WTC11 (cell line): ENCODE data around the gene NAV3. TPM values are rescaled to one million over a fixed set of nuclear protein-coding genes. Genes with fewer than 3 reads are reported as not detected.

ENCODE experiments used
- ATAC-seq: fragments of 200-7000 bp; cut with Tn5 transposase; 2 replicates; pipeline ENCODE4 v1.10.0; 2021; ENCODE audit warnings: mild to moderate bottlenecking, moderate library complexity
- CTCF ChIA-PET: fragments of 300-600 bp; sonication (Branson Sonifier 250); formaldehyde crosslinking; loops from one replicate; lab custom pipeline; 2021; ENCODE audit warnings: antibody characterized with exemption; lab: Charles Lee
- POLR2A ChIA-PET: fragments of 350-600 bp; sonication (Branson Sonifier 250); formaldehyde crosslinking; loops from one replicate; lab custom pipeline; 2021; ENCODE audit warnings: antibody characterized with exemption; lab: Charles Lee
- DNase-seq: peaks from one replicate; pipeline ENCODE4 v3.0.0; 2021; ENCODE audit warnings: low spot score
- H3K27ac Mint-ChIP-seq: 2 replicates; pipeline ENCODE4 v1.8.0; 2021; ENCODE audit warnings: mixed read lengths
- H3K27me3 Mint-ChIP-seq: 2 replicates; pipeline ENCODE4 v1.8.0; 2021; ENCODE audit warnings: low read depth, mild to moderate bottlenecking, moderate library complexity, mixed read lengths
- H3K36me3 Mint-ChIP-seq: 2 replicates; pipeline ENCODE4 v1.8.0; 2021; ENCODE audit warnings: mixed read lengths
- H3K4me1 Mint-ChIP-seq: 2 replicates; pipeline ENCODE4 v1.8.0; 2022; ENCODE audit warnings: mixed read lengths
- H3K4me3 Mint-ChIP-seq: 2 replicates; pipeline ENCODE4 v1.8.0; 2021; ENCODE audit warnings: mild to moderate bottlenecking, moderate library complexity, mixed read lengths
- H3K9me3 Mint-ChIP-seq: 2 replicates; pipeline ENCODE4 v1.8.0; 2021; ENCODE audit warnings: mixed read lengths
- CREB1 ChIP-seq: sonication (generic); formaldehyde crosslinking; IDR thresholded peaks from 2 replicates; pipeline ENCODE4 v1.8.0; 2023; ENCODE audit warnings: mild to moderate bottlenecking, missing genetic modification reagents
- FOXJ3 ChIP-seq: sonication (generic); formaldehyde crosslinking; IDR thresholded peaks from 2 replicates; pipeline ENCODE4 v1.9.0; 2021; ENCODE audit warnings: missing genetic modification reagents, mild to moderate bottlenecking, borderline replicate concordance
- FOXK1 ChIP-seq: sonication (generic); formaldehyde crosslinking; IDR thresholded peaks from 2 replicates; pipeline ENCODE4 v1.8.0; 2022; ENCODE audit warnings: mild to moderate bottlenecking, moderate library complexity, missing genetic modification reagents
- FOXP1 ChIP-seq: sonication (generic); formaldehyde crosslinking; IDR thresholded peaks from 2 replicates; pipeline ENCODE4 v1.8.0; 2022; ENCODE audit warnings: missing genetic modification reagents, mild to moderate bottlenecking, moderate library complexity, borderline replicate concordance
- GRHL2 ChIP-seq: fragments of 250-450 bp; sonication (Bioruptor Pico); IDR thresholded peaks from 2 replicates; pipeline ENCODE4 v1.8.0; 2022; ENCODE audit warnings: mild to moderate bottlenecking, moderate library complexity; ENCODE audit not compliant: insufficient replicate concordance, severe bottlenecking
- RELA ChIP-seq: sonication (generic); formaldehyde crosslinking; IDR thresholded peaks from 2 replicates; pipeline ENCODE4 v1.8.1; 2022; ENCODE audit warnings: missing genetic modification reagents, mild to moderate bottlenecking, borderline replicate concordance
- SMAD4 ChIP-seq: sonication (generic); formaldehyde crosslinking; IDR thresholded peaks from 2 replicates; pipeline ENCODE4 v1.8.0; 2022; ENCODE audit warnings: mild to moderate bottlenecking, missing genetic modification reagents
- SOX15 ChIP-seq: fragments of 250-450 bp; sonication (Bioruptor Pico); IDR thresholded peaks from 2 replicates; pipeline ENCODE4 v1.9.0; 2021; ENCODE audit warnings: mild to moderate bottlenecking
- ZNF317 ChIP-seq: sonication (generic); formaldehyde crosslinking; IDR thresholded peaks from 2 replicates; pipeline ENCODE4 v1.8.1; 2023; ENCODE audit warnings: low read depth, mild to moderate bottlenecking, moderate library complexity, missing genetic modification reagents, borderline replicate concordance
- ZNF416 ChIP-seq: fragments of 250-450 bp; sonication (Bioruptor Pico); IDR thresholded peaks from 2 replicates; pipeline ENCODE4 v1.9.0; 2021; ENCODE audit warnings: mild to moderate bottlenecking, inconsistent platforms
- ZNF671 ChIP-seq: fragments of 250-450 bp; sonication (Bioruptor Pico); IDR thresholded peaks from 2 replicates; pipeline ENCODE4 v1.8.0; 2021; ENCODE audit warnings: mild to moderate bottlenecking
- total RNA-seq: library from RNA; stranded (reverse); gene quantifications from 3 replicates; pipeline ENCODE4 v1.2.3, GENCODE V29; 2021
- TF ChIP-seq, protein P1 (sequence below): sonication (generic); formaldehyde crosslinking; IDR thresholded peaks from 2 replicates; pipeline ENCODE4 v1.8.0; 2023; ENCODE audit warnings: missing genetic modification reagents, mild to moderate bottlenecking, borderline replicate concordance
- TF ChIP-seq, protein P2 (sequence below): sonication (generic); formaldehyde crosslinking; IDR thresholded peaks from 2 replicates; pipeline ENCODE4 v1.8.1; 2023; ENCODE audit warnings: mild to moderate bottlenecking, missing genetic modification reagents, moderate library complexity
- TF ChIP-seq, protein P3 (sequence below): sonication (generic); formaldehyde crosslinking; IDR thresholded peaks from 2 replicates; pipeline ENCODE4 v1.8.0; 2023; ENCODE audit warnings: missing genetic modification reagents
- TF ChIP-seq, protein P4 (sequence below): sonication (generic); formaldehyde crosslinking; IDR thresholded peaks from 2 replicates; pipeline ENCODE4 v1.8.1; 2022; ENCODE audit warnings: missing genetic modification reagents, borderline replicate concordance

NAV3 gene
- total RNA-seq, 1 experiment from 2014 or later, result 3.3 TPM

DNA sequence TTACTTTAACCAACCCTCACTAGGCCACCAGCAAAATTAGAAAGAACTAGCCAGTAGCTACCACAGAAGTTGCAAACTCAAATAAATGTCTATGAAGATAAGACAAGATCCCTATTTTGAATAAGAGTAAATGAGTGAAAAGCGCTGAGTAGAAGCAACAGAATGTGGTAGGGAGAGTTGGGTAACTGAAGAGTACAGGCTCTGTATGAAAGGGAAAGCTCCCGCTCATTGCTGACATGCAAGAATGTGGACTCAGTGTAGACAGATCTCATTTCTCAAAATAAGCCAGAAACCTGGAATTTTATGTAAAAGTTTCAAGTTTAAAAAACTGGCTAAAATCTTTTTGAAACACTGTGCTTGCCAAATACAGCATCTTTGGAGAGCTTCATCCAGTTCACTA, 63.9 kb downstream of the NAV3 start:
- peak; percentile 73 for ATAC-seq
- H3K4me1 Mint-ChIP-seq, result peaks cover 17% of the 10 kb centered on the region

DNA sequence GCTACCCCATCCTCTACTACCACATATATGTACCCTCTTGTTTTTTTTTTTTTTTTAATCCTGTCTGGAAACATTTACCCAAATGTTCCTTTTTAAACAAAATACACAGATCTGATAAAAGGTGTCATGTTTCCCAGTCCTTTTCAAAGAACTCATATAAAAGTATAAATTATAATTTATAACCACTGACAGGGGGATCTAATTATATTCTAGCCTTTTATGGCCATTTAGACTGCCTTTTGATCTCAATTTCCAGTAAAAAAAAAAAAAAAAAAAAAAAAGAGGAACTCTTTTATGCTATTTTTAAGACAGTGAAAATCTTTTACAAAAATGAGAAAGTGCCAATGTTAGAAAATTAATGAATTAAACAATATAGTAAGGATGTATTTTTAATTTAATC, 65.0 kb downstream of the NAV3 start:
- no peak overlapping the region for H3K27ac Mint-ChIP-seq
- DNase-seq, result no peak
- ChIA-PET CTCF (interaction anchor here (2.8 kb wide), 1 partner anchor 29 kb away, joined by 16 read pairs; no protein-coding TSS in a partner anchor), POLR2A (no interaction called here)
- no peak for ATAC-seq
- H3K4me3 Mint-ChIP-seq, result no peak overlapping the region
- peaks cover 5% of the 10 kb centered on the region for H3K9me3 Mint-ChIP-seq
- no peaks in the 10 kb centered on the region for H3K27me3 Mint-ChIP-seq
- no peaks in the 10 kb centered on the region for H3K36me3 Mint-ChIP-seq
- H3K4me1 Mint-ChIP-seq, result peaks cover 17% of the 10 kb centered on the region
- TF ChIP-seq ZNF416 (no peak), RELA (CRISPR knock-in tag) (no peak), FOXJ3 (no peak), FOXK1 (CRISPR knock-in tag) (no peak), ZNF317 (CRISPR knock-in tag) (no peak)
- TF ChIP-seq, protein P1, sequence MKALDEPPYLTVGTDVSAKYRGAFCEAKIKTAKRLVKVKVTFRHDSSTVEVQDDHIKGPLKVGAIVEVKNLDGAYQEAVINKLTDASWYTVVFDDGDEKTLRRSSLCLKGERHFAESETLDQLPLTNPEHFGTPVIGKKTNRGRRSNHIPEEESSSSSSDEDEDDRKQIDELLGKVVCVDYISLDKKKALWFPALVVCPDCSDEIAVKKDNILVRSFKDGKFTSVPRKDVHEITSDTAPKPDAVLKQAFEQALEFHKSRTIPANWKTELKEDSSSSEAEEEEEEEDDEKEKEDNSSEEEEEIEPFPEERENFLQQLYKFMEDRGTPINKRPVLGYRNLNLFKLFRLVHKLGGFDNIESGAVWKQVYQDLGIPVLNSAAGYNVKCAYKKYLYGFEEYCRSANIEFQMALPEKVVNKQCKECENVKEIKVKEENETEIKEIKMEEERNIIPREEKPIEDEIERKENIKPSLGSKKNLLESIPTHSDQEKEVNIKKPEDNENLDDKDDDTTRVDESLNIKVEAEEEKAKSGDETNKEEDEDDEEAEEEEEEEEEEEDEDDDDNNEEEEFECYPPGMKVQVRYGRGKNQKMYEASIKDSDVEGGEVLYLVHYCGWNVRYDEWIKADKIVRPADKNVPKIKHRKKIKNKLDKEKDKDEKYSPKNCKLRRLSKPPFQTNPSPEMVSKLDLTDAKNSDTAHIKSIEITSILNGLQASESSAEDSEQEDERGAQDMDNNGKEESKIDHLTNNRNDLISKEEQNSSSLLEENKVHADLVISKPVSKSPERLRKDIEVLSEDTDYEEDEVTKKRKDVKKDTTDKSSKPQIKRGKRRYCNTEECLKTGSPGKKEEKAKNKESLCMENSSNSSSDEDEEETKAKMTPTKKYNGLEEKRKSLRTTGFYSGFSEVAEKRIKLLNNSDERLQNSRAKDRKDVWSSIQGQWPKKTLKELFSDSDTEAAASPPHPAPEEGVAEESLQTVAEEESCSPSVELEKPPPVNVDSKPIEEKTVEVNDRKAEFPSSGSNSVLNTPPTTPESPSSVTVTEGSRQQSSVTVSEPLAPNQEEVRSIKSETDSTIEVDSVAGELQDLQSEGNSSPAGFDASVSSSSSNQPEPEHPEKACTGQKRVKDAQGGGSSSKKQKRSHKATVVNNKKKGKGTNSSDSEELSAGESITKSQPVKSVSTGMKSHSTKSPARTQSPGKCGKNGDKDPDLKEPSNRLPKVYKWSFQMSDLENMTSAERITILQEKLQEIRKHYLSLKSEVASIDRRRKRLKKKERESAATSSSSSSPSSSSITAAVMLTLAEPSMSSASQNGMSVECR, result no peak

More for the DNA sequence above, 63.9 kb downstream of the NAV3 start:
- ChIA-PET CTCF (interaction anchor here (0.6 to 2.8 kb wide), 3 partner anchors 31 to 884 kb away, joined by 3 to 16 read pairs (median 4); no protein-coding TSS in a partner anchor), POLR2A (no interaction called here)
- H3K4me3 Mint-ChIP-seq, result no peak overlapping the region
- no peak overlapping the region for H3K27ac Mint-ChIP-seq
- no peaks in the 10 kb centered on the region for H3K27me3 Mint-ChIP-seq
- no peaks in the 10 kb centered on the region for H3K36me3 Mint-ChIP-seq
- TF ChIP-seq GRHL2 (CRISPR knock-in tag), result no peak
- no peak for TF ChIP-seq ZNF671 (CRISPR knock-in tag)
- TF ChIP-seq, protein P2, sequence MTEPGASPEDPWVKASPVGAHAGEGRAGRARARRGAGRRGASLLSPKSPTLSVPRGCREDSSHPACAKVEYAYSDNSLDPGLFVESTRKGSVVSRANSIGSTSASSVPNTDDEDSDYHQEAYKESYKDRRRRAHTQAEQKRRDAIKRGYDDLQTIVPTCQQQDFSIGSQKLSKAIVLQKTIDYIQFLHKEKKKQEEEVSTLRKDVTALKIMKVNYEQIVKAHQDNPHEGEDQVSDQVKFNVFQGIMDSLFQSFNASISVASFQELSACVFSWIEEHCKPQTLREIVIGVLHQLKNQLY (CRISPR knock-in tag), result no peak
- no peak for TF ChIP-seq SOX15 (CRISPR knock-in tag)
- TF ChIP-seq, protein P3, sequence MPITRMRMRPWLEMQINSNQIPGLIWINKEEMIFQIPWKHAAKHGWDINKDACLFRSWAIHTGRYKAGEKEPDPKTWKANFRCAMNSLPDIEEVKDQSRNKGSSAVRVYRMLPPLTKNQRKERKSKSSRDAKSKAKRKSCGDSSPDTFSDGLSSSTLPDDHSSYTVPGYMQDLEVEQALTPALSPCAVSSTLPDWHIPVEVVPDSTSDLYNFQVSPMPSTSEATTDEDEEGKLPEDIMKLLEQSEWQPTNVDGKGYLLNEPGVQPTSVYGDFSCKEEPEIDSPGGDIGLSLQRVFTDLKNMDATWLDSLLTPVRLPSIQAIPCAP (CRISPR knock-in tag), result no peak
- TF ChIP-seq FOXP1 (CRISPR knock-in tag), result no peak
- no peaks in the 10 kb centered on the region for H3K9me3 Mint-ChIP-seq
- no peak for DNase-seq

DNA sequence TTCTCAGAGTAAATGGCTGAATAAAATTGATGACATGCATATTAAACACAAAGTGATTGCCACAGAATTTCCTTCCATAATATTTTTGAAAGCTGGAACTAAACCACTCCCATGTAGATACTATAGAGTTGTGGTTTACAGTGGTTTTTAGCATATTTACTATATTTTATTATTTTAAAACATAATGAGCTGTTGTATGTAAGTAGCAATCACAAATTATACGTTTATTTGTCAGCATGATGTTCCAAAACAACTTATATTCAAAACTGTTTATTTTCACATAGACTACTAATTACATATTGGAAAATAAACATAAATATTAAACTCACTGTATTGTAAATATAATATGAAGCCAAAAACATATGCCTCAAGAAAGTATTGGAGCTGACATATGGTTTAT, 77.2 kb downstream of the NAV3 start:
- Mint-ChIP-seq H3K4me1 (no peaks in the 10 kb centered on the region), H3K9me3 (peaks cover 7% of the 10 kb centered on the region; the same call in 1 of the 2 replicates), H3K4me3 (no peak overlapping the region), H3K27me3 (no peaks in the 10 kb centered on the region), H3K27ac (no peak overlapping the region), H3K36me3 (no peaks in the 10 kb centered on the region)
- TF ChIP-seq CREB1 (CRISPR knock-in tag), result no peak
- TF ChIP-seq ZNF671 (CRISPR knock-in tag), result no peak
- TF ChIP-seq SMAD4, result no peak
- TF ChIP-seq, protein P4, sequence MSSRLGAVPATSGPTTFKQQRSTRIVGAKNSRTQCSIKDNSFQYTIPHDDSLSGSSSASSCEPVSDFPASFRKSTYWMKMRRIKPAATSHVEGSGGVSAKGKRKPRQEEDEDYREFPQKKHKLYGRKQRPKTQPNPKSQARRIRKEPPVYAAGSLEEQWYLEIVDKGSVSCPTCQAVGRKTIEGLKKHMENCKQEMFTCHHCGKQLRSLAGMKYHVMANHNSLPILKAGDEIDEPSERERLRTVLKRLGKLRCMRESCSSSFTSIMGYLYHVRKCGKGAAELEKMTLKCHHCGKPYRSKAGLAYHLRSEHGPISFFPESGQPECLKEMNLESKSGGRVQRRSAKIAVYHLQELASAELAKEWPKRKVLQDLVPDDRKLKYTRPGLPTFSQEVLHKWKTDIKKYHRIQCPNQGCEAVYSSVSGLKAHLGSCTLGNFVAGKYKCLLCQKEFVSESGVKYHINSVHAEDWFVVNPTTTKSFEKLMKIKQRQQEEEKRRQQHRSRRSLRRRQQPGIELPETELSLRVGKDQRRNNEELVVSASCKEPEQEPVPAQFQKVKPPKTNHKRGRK (CRISPR knock-in tag), result no peak
- DNase-seq (no peak), ATAC-seq (no peak)
- POLR2A ChIA-PET, result no interaction called here
- CTCF ChIA-PET, result no interaction called here
